ENCODE results near the gene MAGT1.

Gene MAGT1

GRCh38 chrX:77918568-77918967 lies 23.3 kb upstream of the MAGT1 start:
- CTCF ChIA-PET = interaction anchor here (0.7 kb wide), 1 partner anchor 8 kb away, joined by 3 read pairs; the partner anchor contains the start of gene ATP7A
- TF ChIP-seq TARDBP (IDR thresholded peaks at IDR 0.05) = no peak
- no peak for TF ChIP-seq ZNF384 (IDR thresholded peaks at IDR 0.05)
- TF ChIP-seq SUZ12 (IDR thresholded peaks at IDR 0.05) = no peak
- no peak for TF ChIP-seq ELF4 (IDR thresholded peaks at IDR 0.05)
- TF ChIP-seq HDGF (IDR thresholded peaks at IDR 0.05; ENCODE audit: borderline replicate concordance) = no peak
- no peak for TF ChIP-seq LEF1 (IDR thresholded peaks at IDR 0.05; ENCODE audit: borderline replicate concordance)
- TF ChIP-seq FOXK2 (IDR thresholded peaks at IDR 0.05) = no peak
- no peak for TF ChIP-seq PKNOX1 (IDR thresholded peaks at IDR 0.05)
- no peak for DNase-seq (ENCODE audit: extremely low spot score)
- POLR2A ChIA-PET = interaction anchor here (1.2 kb wide), 1 partner anchor 8 kb away, joined by 3 read pairs; the partner anchor contains the start of gene ATP7A

GRCh38 chrX:77917294-77917933 lies 22.2 kb upstream of the MAGT1 start:
- POLR2A ChIA-PET = interaction anchor here (0.9 kb wide), 1 partner anchor 222 kb away, joined by 3 read pairs; the partner anchor contains the start of gene TAF9B

GRCh38 chrX:77910108-77910840 lies 15.0 kb upstream of the MAGT1 start, which contains the start of gene ATP7A:
ATP7A (plus strand) TSS chrX:77910693; CDS start chrX:77971642, 60,949 bp downstream.
- peak; percentile 88 for DNase-seq (ENCODE audit: extremely low spot score)
- POLR2A ChIA-PET = interaction anchor here (0.8 to 1.7 kb wide), 3 partner anchors 8 to 103 kb away, joined by 3 to 23 read pairs (median 4); partner anchors contain the start of gene COX7B
- TF ChIP-seq L3MBTL2 (conservative IDR thresholded peaks at IDR 0.05) (peak; percentile 86), HDGF (IDR thresholded peaks at IDR 0.05; ENCODE audit: borderline replicate concordance) (no peak), ELF4 (IDR thresholded peaks at IDR 0.05) (peak; percentile 60; the same call in 1 of the 2 replicates)
- CTCF ChIA-PET = interaction anchor here (0.5 to 3.1 kb wide), 3 partner anchors 9 to 114 kb away, joined by 3 to 7 read pairs (median 4); partner anchors contain the start of gene COX7B

More at GRCh38 chrX:77917294-77917933, 22.2 kb upstream of the MAGT1 start:
- TF ChIP-seq SP1 (IDR thresholded peaks at IDR 0.05) = no peak
- TF ChIP-seq FOXM1 (IDR thresholded peaks at IDR 0.05; ENCODE audit: borderline replicate concordance) = no peak
- TF ChIP-seq NFRKB (IDR thresholded peaks at IDR 0.05) = no peak
- no peak for TF ChIP-seq FOXA1 (IDR thresholded peaks at IDR 0.05)
- no peak for TF ChIP-seq L3MBTL2 (conservative IDR thresholded peaks at IDR 0.05)
- TF ChIP-seq ELF4 (IDR thresholded peaks at IDR 0.05) = no peak
- TF ChIP-seq ZNF384 (IDR thresholded peaks at IDR 0.05) = no peak
- DNase-seq (ENCODE audit: extremely low spot score) = no peak
- CTCF ChIA-PET = no interaction called here

- CTCF ChIA-PET = no interaction called here
- no peak for DNase-seq (ENCODE audit: extremely low spot score)
- POLR2A ChIA-PET = no interaction called here
- TF ChIP-seq SUZ12 (IDR thresholded peaks at IDR 0.05) = no peak
- no peak for TF ChIP-seq LEF1 (IDR thresholded peaks at IDR 0.05; ENCODE audit: borderline replicate concordance)
- TF ChIP-seq TARDBP (IDR thresholded peaks at IDR 0.05) = no peak
- no peak for TF ChIP-seq FOXA1 (IDR thresholded peaks at IDR 0.05)
- TF ChIP-seq FOXK2 (IDR thresholded peaks at IDR 0.05) = no peak
- no peak for TF ChIP-seq NFRKB (IDR thresholded peaks at IDR 0.05)
- no peak for TF ChIP-seq ELF4 (IDR thresholded peaks at IDR 0.05)
- no peak for TF ChIP-seq HDGF (IDR thresholded peaks at IDR 0.05; ENCODE audit: borderline replicate concordance)
- TF ChIP-seq ZNF384 (IDR thresholded peaks at IDR 0.05) = no peak
These were observed 6.3 kb upstream of the MAGT1 start for GRCh38 chrX:77901506-77901905.

- CTCF ChIA-PET = interaction anchor here (0.5 kb wide), 1 partner anchor 278 kb away, joined by 3 read pairs; no protein-coding TSS in a partner anchor
These were observed 5.5 kb upstream of the MAGT1 start for GRCh38 chrX:77900688-77901087.

GRCh38 chrX:77899081-77899828 lies 4.0 kb upstream of the MAGT1 start, which contains the start of gene COX7B:
COX7B (plus strand) TSS chrX:77899468; CDS start chrX:77899554, 86 bp downstream.
- CTCF ChIA-PET = interaction anchor here (0.6 to 1.0 kb wide), 2 partner anchors 11 to 146 kb away, joined by 4 to 6 read pairs; partner anchors contain the start of gene ATP7A
- peak; percentile 57 for DNase-seq (ENCODE audit: extremely low spot score)
- POLR2A ChIA-PET = interaction anchor here (0.7 to 2.7 kb wide), 10 partner anchors 8 to 233 kb away, joined by 3 to 23 read pairs (median 3); partner anchors contain the start of gene ATP7A

More at GRCh38 chrX:77900688-77901087, 5.5 kb upstream of the MAGT1 start:
- TF ChIP-seq BHLHE40 (IDR thresholded peaks at IDR 0.05; ENCODE audit: borderline replicate concordance) (no peak), TARDBP (IDR thresholded peaks at IDR 0.05) (no peak), PKNOX1 (IDR thresholded peaks at IDR 0.05) (no peak)
- POLR2A ChIA-PET = interaction anchor here (2.7 kb wide), 1 partner anchor 12 kb away, joined by 13 read pairs; no protein-coding TSS in a partner anchor
- DNase-seq (ENCODE audit: extremely low spot score) = no peak

More at GRCh38 chrX:77899081-77899828, 4.0 kb upstream of the MAGT1 start, which contains the start of gene COX7B:
- peak; percentile 79; the same call in 1 of the 2 replicates for TF ChIP-seq SP1 (IDR thresholded peaks at IDR 0.05)
- no peak for TF ChIP-seq ZNF384 (IDR thresholded peaks at IDR 0.05)
- TF ChIP-seq FOXM1 (IDR thresholded peaks at IDR 0.05; ENCODE audit: borderline replicate concordance) = no peak
- no peak for TF ChIP-seq LEF1 (IDR thresholded peaks at IDR 0.05; ENCODE audit: borderline replicate concordance)
- no peak for TF ChIP-seq FOXA1 (IDR thresholded peaks at IDR 0.05)
- no peak for TF ChIP-seq PKNOX1 (IDR thresholded peaks at IDR 0.05)
- TF ChIP-seq BHLHE40 (IDR thresholded peaks at IDR 0.05; ENCODE audit: borderline replicate concordance) = no peak
- no peak for TF ChIP-seq SUZ12 (IDR thresholded peaks at IDR 0.05)
- TF ChIP-seq TARDBP (IDR thresholded peaks at IDR 0.05) = no peak
- peak; percentile 67 for TF ChIP-seq NFRKB (IDR thresholded peaks at IDR 0.05)
- TF ChIP-seq CTBP1 (IDR thresholded peaks at IDR 0.05; ENCODE audit: borderline replicate concordance) = no peak
- TF ChIP-seq FOXK2 (IDR thresholded peaks at IDR 0.05) = no peak
- no peak for TF ChIP-seq HDGF (IDR thresholded peaks at IDR 0.05; ENCODE audit: borderline replicate concordance)
- no peak for TF ChIP-seq ARNT (IDR thresholded peaks at IDR 0.05)
- TF ChIP-seq L3MBTL2 (conservative IDR thresholded peaks at IDR 0.05) = peak; percentile 32; the same call in 1 of the 2 replicates
- no peak; the same call in 1 of the 2 replicates for TF ChIP-seq ELF4 (IDR thresholded peaks at IDR 0.05)
